ENCODE measurements around the gene ACOT13. TPM values are rescaled to one million over a fixed set of nuclear protein-coding genes. Genes with fewer than 3 reads are reported as not detected.

ACOT13 gene
- 5.4 and 6.7 TPM in 2 replicates for total RNA-seq

GRCh38 chr6:24666641-24667377, at the start of gene ACOT13, which contains the start of gene TDP2:
ACOT13 (plus strand) TSS chr6:24667077; CDS start chr6:24667264, 187 bp downstream.
TDP2 (minus strand) TSS chr6:24666899; CDS start chr6:24666862, 37 bp downstream.

GRCh38 chr6:24719125-24719971, 52.5 kb downstream of the ACOT13 start, which contains the start of gene C6orf62:
C6orf62 (minus strand) TSS chr6:24719154; CDS start chr6:24718668, 486 bp downstream.

Other genes with a start within 250 kb of the ACOT13 start
- gene GPLD1, start 177.5 kb upstream of the ACOT13 start, total RNA-seq, result 0.28 and 0.38 TPM in 2 replicates
- 0.96 and 1.7 TPM in 2 replicates for gene ALDH5A1, start 172.1 kb upstream of the ACOT13 start, total RNA-seq
- under 0.01 TPM in 1 of 2 replicates, not detected in the other for gene KIAA0319, start 20.9 kb upstream of the ACOT13 start, total RNA-seq
- gene TDP2, start 178 bp upstream of the ACOT13 start, total RNA-seq, result 26.5 and 29.5 TPM in 2 replicates
- 87.9 and 119 TPM in 2 replicates for gene C6orf62, start 52.1 kb downstream of the ACOT13 start, total RNA-seq
- 14.7 and 46.0 TPM in 2 replicates for gene GMNN, start 107.9 kb downstream of the ACOT13 start, total RNA-seq
- gene ARMH2, start 131.8 kb downstream of the ACOT13 start, total RNA-seq, result not detected in 2 replicates